ENCODE measurements around the gene TOM1L2. TPM values are rescaled to one million over a fixed set of nuclear protein-coding genes. Genes with fewer than 3 reads are reported as not detected.

TOM1L2 gene
- total RNA-seq, 1 experiment from 2014 or later, result 6.4 TPM

- Histone ChIP-seq H4K20me1 (ENCODE audit: insufficient read depth, low read depth, low read length) (peaks cover 6% of the 10 kb centered on the region; the same call in 1 of the 2 replicates), H3K9me3 (ENCODE audit: low read length) (no peaks in the 10 kb centered on the region), H2AFZ (ENCODE audit: low read length) (no peak overlapping the region), H3K9me2 (replicated peaks; ENCODE audit: insufficient read depth, low read length) (no peaks in the 10 kb centered on the region), H3K27ac (ENCODE audit: low read length) (no peak overlapping the region), H3K4me2 (ENCODE audit: low read depth, low read length, poor library complexity, severe bottlenecking) (no peak overlapping the region), H3K36me3 (ENCODE audit: insufficient read depth, low read length) (peaks cover 6% of the 10 kb centered on the region; the same call in 1 of the 2 replicates), H3K27me3 (ENCODE audit: low read length) (no peaks in the 10 kb centered on the region), H3K9ac (ENCODE audit: low read length) (no peak overlapping the region), H3K79me2 (ENCODE audit: low read length) (no peaks in the 10 kb centered on the region), H3K4me1 (ENCODE audit: low read length) (peaks cover 30% of the 10 kb centered on the region), H3K4me3 (ENCODE audit: low read length) (no peak overlapping the region)
- DNase-seq, result no peak
Observed at GRCh38 chr17:17814162-17815061, 157.8 kb downstream of the TOM1L2 start.

- H3K9me2 ChIP-seq (replicated peaks; ENCODE audit: insufficient read depth, low read length), result no peaks in the 10 kb centered on the region
- no peak overlapping the region for H3K4me2 ChIP-seq (ENCODE audit: low read depth, low read length, poor library complexity, severe bottlenecking)
- H3K9ac ChIP-seq (ENCODE audit: low read length), result no peak overlapping the region
- H3K4me1 ChIP-seq (ENCODE audit: low read length), result peaks cover 23% of the 10 kb centered on the region
- H3K36me3 ChIP-seq (ENCODE audit: insufficient read depth, low read length), result peaks cover 6% of the 10 kb centered on the region; the same call in 1 of the 2 replicates
- no peaks in the 10 kb centered on the region for H3K9me3 ChIP-seq (ENCODE audit: low read length)
- no peaks in the 10 kb centered on the region for H3K79me2 ChIP-seq (ENCODE audit: low read length)
- no peaks in the 10 kb centered on the region for H3K27me3 ChIP-seq (ENCODE audit: low read length)
- no peak overlapping the region for H2AFZ ChIP-seq (ENCODE audit: low read length)
- no peak overlapping the region for H3K4me3 ChIP-seq (ENCODE audit: low read length)
- H4K20me1 ChIP-seq (ENCODE audit: insufficient read depth, low read depth, low read length), result peaks cover 6% of the 10 kb centered on the region; the same call in 1 of the 2 replicates
- DNase-seq, result no peak
- no peak overlapping the region for H3K27ac ChIP-seq (ENCODE audit: low read length)
Observed at GRCh38 chr17:17813725-17814095, 158.5 kb downstream of the TOM1L2 start.

- H3K9ac ChIP-seq (ENCODE audit: low read length), result no peak overlapping the region
- peak; percentile 57 for DNase-seq
Observed at GRCh38 chr17:17813055-17813724, 159.0 kb downstream of the TOM1L2 start.

GRCh38 chr17:17812211-17813054, 159.8 kb downstream of the TOM1L2 start:
- H3K79me2 ChIP-seq (ENCODE audit: low read length), result no peaks in the 10 kb centered on the region
- DNase-seq, result peak; percentile 84
- H4K20me1 ChIP-seq (ENCODE audit: insufficient read depth, low read depth, low read length), result no peaks in the 10 kb centered on the region
- no peak overlapping the region for H3K4me3 ChIP-seq (ENCODE audit: low read length)
- H3K9me2 ChIP-seq (replicated peaks; ENCODE audit: insufficient read depth, low read length), result no peaks in the 10 kb centered on the region
- H3K36me3 ChIP-seq (ENCODE audit: insufficient read depth, low read length), result peaks cover 6% of the 10 kb centered on the region; the same call in 1 of the 2 replicates
- H3K27ac ChIP-seq (ENCODE audit: low read length), result peak overlapping the region; percentile 68
- H3K4me2 ChIP-seq (ENCODE audit: low read depth, low read length, poor library complexity, severe bottlenecking), result no peak overlapping the region
- peaks cover 20% of the 10 kb centered on the region for H3K4me1 ChIP-seq (ENCODE audit: low read length)
- no peak overlapping the region for H2AFZ ChIP-seq (ENCODE audit: low read length)
- 0 out of 2 replicates have a peak overlapping the region, but pooled peaks have one; percentile 31 for H3K9ac ChIP-seq (ENCODE audit: low read length)
- H3K27me3 ChIP-seq (ENCODE audit: low read length), result no peaks in the 10 kb centered on the region
- no peaks in the 10 kb centered on the region for H3K9me3 ChIP-seq (ENCODE audit: low read length)

More at GRCh38 chr17:17813055-17813724, 159.0 kb downstream of the TOM1L2 start:
- Histone ChIP-seq H3K4me1 (ENCODE audit: low read length) (peaks cover 18% of the 10 kb centered on the region), H2AFZ (ENCODE audit: low read length) (no peak overlapping the region), H3K4me3 (ENCODE audit: low read length) (no peak overlapping the region), H4K20me1 (ENCODE audit: insufficient read depth, low read depth, low read length) (peaks cover 1% of the 10 kb centered on the region; the same call in 1 of the 2 replicates), H3K79me2 (ENCODE audit: low read length) (no peaks in the 10 kb centered on the region), H3K27me3 (ENCODE audit: low read length) (no peaks in the 10 kb centered on the region), H3K4me2 (ENCODE audit: low read depth, low read length, poor library complexity, severe bottlenecking) (no peak overlapping the region), H3K27ac (ENCODE audit: low read length) (no peak overlapping the region), H3K9me2 (replicated peaks; ENCODE audit: insufficient read depth, low read length) (no peaks in the 10 kb centered on the region), H3K9me3 (ENCODE audit: low read length) (no peaks in the 10 kb centered on the region), H3K36me3 (ENCODE audit: insufficient read depth, low read length) (peaks cover 6% of the 10 kb centered on the region; the same call in 1 of the 2 replicates)

GRCh38 chr17:17811381-17812210, 160.6 kb downstream of the TOM1L2 start:
- Histone ChIP-seq H3K9me3 (ENCODE audit: low read length) (no peaks in the 10 kb centered on the region), H3K9me2 (replicated peaks; ENCODE audit: insufficient read depth, low read length) (no peaks in the 10 kb centered on the region), H3K79me2 (ENCODE audit: low read length) (no peaks in the 10 kb centered on the region), H3K36me3 (ENCODE audit: insufficient read depth, low read length) (peaks cover 6% of the 10 kb centered on the region; the same call in 1 of the 2 replicates), H3K27me3 (ENCODE audit: low read length) (no peaks in the 10 kb centered on the region), H3K4me2 (ENCODE audit: low read depth, low read length, poor library complexity, severe bottlenecking) (no peak overlapping the region), H2AFZ (ENCODE audit: low read length) (no peak overlapping the region), H3K4me1 (ENCODE audit: low read length) (peaks cover 20% of the 10 kb centered on the region), H3K9ac (ENCODE audit: low read length) (0 out of 2 replicates have a peak overlapping the region, but pooled peaks have one; percentile 31), H4K20me1 (ENCODE audit: insufficient read depth, low read depth, low read length) (no peaks in the 10 kb centered on the region), H3K4me3 (ENCODE audit: low read length) (no peak overlapping the region), H3K27ac (ENCODE audit: low read length) (peak overlapping the region; percentile 68)
- peak; percentile 54 for DNase-seq

- peaks cover 6% of the 10 kb centered on the region; the same call in 1 of the 2 replicates for H3K36me3 ChIP-seq (ENCODE audit: insufficient read depth, low read length)
- peaks cover 20% of the 10 kb centered on the region for H3K4me1 ChIP-seq (ENCODE audit: low read length)
- H3K27me3 ChIP-seq (ENCODE audit: low read length), result no peaks in the 10 kb centered on the region
- no peaks in the 10 kb centered on the region for H4K20me1 ChIP-seq (ENCODE audit: insufficient read depth, low read depth, low read length)
- no peak overlapping the region for H3K27ac ChIP-seq (ENCODE audit: low read length)
- H3K4me3 ChIP-seq (ENCODE audit: low read length), result no peak overlapping the region
- H2AFZ ChIP-seq (ENCODE audit: low read length), result no peak overlapping the region
- H3K9ac ChIP-seq (ENCODE audit: low read length), result no peak overlapping the region
- no peaks in the 10 kb centered on the region for H3K9me3 ChIP-seq (ENCODE audit: low read length)
- DNase-seq, result no peak
- no peaks in the 10 kb centered on the region for H3K79me2 ChIP-seq (ENCODE audit: low read length)
- H3K4me2 ChIP-seq (ENCODE audit: low read depth, low read length, poor library complexity, severe bottlenecking), result no peak overlapping the region
- H3K9me2 ChIP-seq (replicated peaks; ENCODE audit: insufficient read depth, low read length), result no peaks in the 10 kb centered on the region
Observed at GRCh38 chr17:17810895-17811248, 161.3 kb downstream of the TOM1L2 start.

- no peaks in the 10 kb centered on the region for H3K79me2 ChIP-seq (ENCODE audit: low read length)
- H3K9ac ChIP-seq (ENCODE audit: low read length), result no peak overlapping the region
- H3K4me2 ChIP-seq (ENCODE audit: low read depth, low read length, poor library complexity, severe bottlenecking), result no peak overlapping the region
- no peak for DNase-seq
- peaks cover 6% of the 10 kb centered on the region; the same call in 1 of the 2 replicates for H3K36me3 ChIP-seq (ENCODE audit: insufficient read depth, low read length)
- no peak overlapping the region for H2AFZ ChIP-seq (ENCODE audit: low read length)
- H4K20me1 ChIP-seq (ENCODE audit: insufficient read depth, low read depth, low read length), result no peaks in the 10 kb centered on the region
- H3K9me3 ChIP-seq (ENCODE audit: low read length), result no peaks in the 10 kb centered on the region
- H3K27me3 ChIP-seq (ENCODE audit: low read length), result no peaks in the 10 kb centered on the region
- no peaks in the 10 kb centered on the region for H3K9me2 ChIP-seq (replicated peaks; ENCODE audit: insufficient read depth, low read length)
- H3K4me1 ChIP-seq (ENCODE audit: low read length), result peaks cover 20% of the 10 kb centered on the region
- H3K27ac ChIP-seq (ENCODE audit: low read length), result no peak overlapping the region
- H3K4me3 ChIP-seq (ENCODE audit: low read length), result no peak overlapping the region
Observed at GRCh38 chr17:17810084-17810894, 161.9 kb downstream of the TOM1L2 start.
